Lung (tissue), 12 donors: ENCODE measurements around the gene PRDM1. TPM values are rescaled to one million over a fixed set of nuclear protein-coding genes. Genes with fewer than 3 reads are reported as not detected.

Experiments
- ATAC-seq: fragments of 200-7000 bp; cut with Tn5 transposase; one replicate; pipeline ENCODE4 v1.9.1; 2020; ENCODE audit warnings: moderate number of reproducible peaks; ENCODE audit not compliant: insufficient read depth, low FRiP score
- DNase-seq, 3 donors: peaks; one replicate each; pipeline ENCODE4 v3.0.0-alpha.2; 2013 to 2017
- H3K27ac ChIP-seq, 2 donors: one replicate each; pipeline ENCODE4 v1.5.1; 2013; ENCODE audit warnings: mild to moderate bottlenecking in 2 of 2, moderate library complexity in 2 of 2, control low read depth in 1 of 2, inconsistent platforms in 1 of 2, low read depth in 1 of 2, low read length in 1 of 2
- H3K27me3 ChIP-seq, 3 donors: one replicate each; pipeline ENCODE4 v1.5.1; 2013; ENCODE audit warnings: low read length in 2 of 3; ENCODE audit not compliant: control insufficient read depth in 3 of 3, insufficient read depth in 3 of 3
- H3K36me3 ChIP-seq, 4 donors: one replicate each; pipeline ENCODE4 v1.5.1; 2013; ENCODE audit warnings: low read length in 4 of 4, mild to moderate bottlenecking in 1 of 4, moderate library complexity in 1 of 4; ENCODE audit not compliant: control insufficient read depth in 4 of 4, insufficient read depth in 4 of 4
- H3K4me1 ChIP-seq, 5 donors: one replicate each; pipeline ENCODE4 v1.5.1; 2013; ENCODE audit warnings: low read length in 5 of 5, mild to moderate bottlenecking in 2 of 5, moderate library complexity in 1 of 5; ENCODE audit not compliant: control insufficient read depth in 5 of 5, insufficient read depth in 5 of 5
- H3K4me3 ChIP-seq: one replicate; pipeline ENCODE4 v1.5.1; 2013; ENCODE audit warnings: mild to moderate bottlenecking, control low read depth, moderate library complexity
- H3K9ac ChIP-seq, 2 donors: one replicate each; pipeline ENCODE4 v1.5.1; 2013; ENCODE audit warnings: low read length in 2 of 2, control low read depth in 1 of 2; ENCODE audit not compliant: insufficient read depth in 1 of 2
- H3K9me3 ChIP-seq, 4 donors: one replicate each; pipeline ENCODE4 v1.5.1; 2013; ENCODE audit warnings: low read length in 3 of 4, mild to moderate bottlenecking in 1 of 4, moderate library complexity in 1 of 4; ENCODE audit not compliant: control insufficient read depth in 4 of 4, insufficient read depth in 3 of 4
- CTCF ChIP-seq: IDR thresholded peaks from 2 replicates; pipeline ENCODE4 v1.5.1; 2012; ENCODE audit warnings: mild to moderate bottlenecking; ENCODE audit errors: control extremely low read depth, extremely low read depth
- WGBS, 2 donors: extraction: QIAGEN DNeasy Blood & Tissue Kit; methylation state at CpG; one replicate each; pipeline ENCODE4 v1.1.7; 2013; 5-methylcytosine and 5-hydroxymethylcytosine counted together
- polyA plus RNA-seq, 2 donors: library from polyadenylated mRNA; stranded (reverse); fragments of 200-250 nt; gene quantifications; one replicate each; pipeline ENCODE4 v1.2.1, GENCODE V29; 2013
- total RNA-seq, 2 donors: library from RNA; depleted of rRNA in 1 of 2; stranded (reverse); fragments of >200 nt in 1 of 2; gene quantifications; one replicate each; pipeline ENCODE4 v1.2.1, GENCODE V29; 2014 to 2021
- donor health status: control.
- donor health status: control.
- donor health status: Bipolar disorder and iron deficiency.
- donor health status: healthy.
- donor health status: DM: yes; HTN: yes; CAD: no.

The PRDM1 gene
- total and polyA plus RNA-seq, 4 donors, result 2.3 to 12.4 (median 8.8) TPM

- no peak overlapping the region for H3K9ac ChIP-seq
- no peak overlapping the region for H3K27ac ChIP-seq
- H3K4me3 ChIP-seq, result no peak overlapping the region
- no peaks in the 10 kb centered on the region for H3K4me1 ChIP-seq
- 71 to 74% methylated on average over 9 of the region's 9 CpGs for WGBS, 2 donors
- DNase-seq (no peak), ATAC-seq (no peak)
- H3K36me3 ChIP-seq, result no peaks in the 10 kb centered on the region
- peaks cover 0 to 9% (median 0%) of the 10 kb centered on the region in 3 donors for H3K27me3 ChIP-seq
- TF ChIP-seq CTCF, result no peak
- peaks cover 0 to 3% (median 0%) of the 10 kb centered on the region in 4 donors for H3K9me3 ChIP-seq
Measured at GRCh38 chr6:106141441-106142237, 55.5 kb downstream of the PRDM1 start.

- no peaks in the 10 kb centered on the region for H3K9me3 ChIP-seq
- no peaks in the 10 kb centered on the region for H3K4me1 ChIP-seq
- no peak for ATAC-seq
- no peak overlapping the region for H3K27ac ChIP-seq
- TF ChIP-seq CTCF, result no peak
- WGBS, 2 donors, result 83 to 88% methylated on average over 2 of the region's 2 CpGs
- H3K27me3 ChIP-seq, result peaks cover 0 to 9% (median 0%) of the 10 kb centered on the region in 3 donors
- no peak for DNase-seq
- no peak overlapping the region for H3K4me3 ChIP-seq
- H3K36me3 ChIP-seq, result no peaks in the 10 kb centered on the region
- H3K9ac ChIP-seq, result no peak overlapping the region
Measured at GRCh38 chr6:106142876-106143431, 56.8 kb downstream of the PRDM1 start.

- Histone ChIP-seq H3K9me3 (no peaks in the 10 kb centered on the region), H3K27me3 (peaks cover 0 to 9% (median 0%) of the 10 kb centered on the region in 3 donors), H3K4me3 (no peak overlapping the region), H3K4me1 (no peaks in the 10 kb centered on the region), H3K9ac (no peak overlapping the region), H3K36me3 (no peaks in the 10 kb centered on the region), H3K27ac (no peak overlapping the region)
- no peak for ATAC-seq
- no peak for TF ChIP-seq CTCF
- 92 to 96% methylated on average over 12 of the region's 12 CpGs for WGBS, 2 donors
- no peak for DNase-seq
Measured at GRCh38 chr6:106143665-106144064, 57.5 kb downstream of the PRDM1 start.
